Brain microvascular endothelial cell (primary cell): ENCODE data around the gene SSRP1.

ENCODE experiments used
- DNase-seq: peaks from one replicate; pipeline ENCODE4 v3.0.0-alpha.2; 2020
- H3K27ac ChIP-seq: fragments of 250-450 bp; sonication (Bioruptor Pico); 2 replicates; pipeline ENCODE4 v1.5.1; 2020; ENCODE audit warnings: mild to moderate bottlenecking, moderate library complexity
- H3K27me3 ChIP-seq: fragments of 250-450 bp; sonication (Bioruptor Pico); replicated peaks from 2 replicates; pipeline ENCODE4 v1.5.1; 2020; ENCODE audit warnings: mild to moderate bottlenecking
- H3K36me3 ChIP-seq: fragments of 250-450 bp; sonication (Bioruptor Pico); replicated peaks from 2 replicates; pipeline ENCODE4 v1.5.1; 2020; ENCODE audit warnings: mild to moderate bottlenecking
- H3K4me3 ChIP-seq: 2 replicates; pipeline ENCODE4 v1.5.1; 2011; ENCODE audit warnings: low read depth, mild to moderate bottlenecking, control low read depth, low read length, moderate library complexity
- CTCF ChIP-seq: IDR thresholded peaks from 2 replicates; pipeline ENCODE4 v1.5.1; 2011; ENCODE audit warnings: low read depth, mild to moderate bottlenecking, moderate library complexity, low read length, control low read depth, inconsistent platforms; ENCODE audit errors: missing control alignments
- in situ Hi-C: cut with HindIII; loops from 2 replicates; pipeline ENCODE4 v1.10.0; 2017; ENCODE audit warnings: low sequenced_read_pairs, low pct_ligation_motif_present

The SSRP1 gene

GRCh38 chr11:57324886-57325734 lies 10.6 kb downstream of the SSRP1 start, which contains the start of gene TNKS1BP1:
Gene TNKS1BP1 (minus strand): TSS chr11:57324952. CDS start chr11:57321885, 3,067 bp downstream.
- TF ChIP-seq CTCF: peak; percentile 13
- Histone ChIP-seq H3K27me3 (no peaks in the 10 kb centered on the region), H3K4me3 (peak within 1 kb of the TSS; percentile 78), H3K36me3 (peaks cover 46% of the 10 kb centered on the region), H3K27ac (peak within 1 kb of the TSS; percentile 96)
- DNase-seq: peak; percentile 98
- in situ Hi-C loops: no loop called here

- peak; percentile 34 for DNase-seq
- peak overlapping the region; percentile 96 for H3K27ac ChIP-seq
- H3K4me3 ChIP-seq: peak overlapping the region; percentile 78
- H3K27me3 ChIP-seq: no peaks in the 10 kb centered on the region
- in situ Hi-C loops: no loop called here
- TF ChIP-seq CTCF: no peak
- H3K36me3 ChIP-seq: peaks cover 44% of the 10 kb centered on the region
These were observed 11.4 kb downstream of the SSRP1 start for GRCh38 chr11:57324154-57324885.

GRCh38 chr11:57323855-57324153 lies 11.9 kb downstream of the SSRP1 start:
- in situ Hi-C loops: no loop called here

GRCh38 chr11:57323167-57323854 lies 12.4 kb downstream of the SSRP1 start:
- H3K27ac ChIP-seq: peak overlapping the region; percentile 93
- peak overlapping the region; percentile 78 for H3K4me3 ChIP-seq
- peak; percentile 48 for TF ChIP-seq CTCF
- peak; percentile 45 for DNase-seq
- H3K36me3 ChIP-seq: peaks cover 43% of the 10 kb centered on the region
- in situ Hi-C loops: no loop called here
- H3K27me3 ChIP-seq: no peaks in the 10 kb centered on the region

More at GRCh38 chr11:57323855-57324153, 11.9 kb downstream of the SSRP1 start:
- peaks cover 43% of the 10 kb centered on the region for H3K36me3 ChIP-seq
- TF ChIP-seq CTCF: no peak
- no peaks in the 10 kb centered on the region for H3K27me3 ChIP-seq
- no peak for DNase-seq
- H3K4me3 ChIP-seq: peak overlapping the region; percentile 78
- H3K27ac ChIP-seq: peak overlapping the region; percentile 93

- in situ Hi-C loops: no loop called here
- peak overlapping the region; percentile 93 for H3K27ac ChIP-seq
- peak; percentile 96 for DNase-seq
- peak overlapping the region; percentile 78 for H3K4me3 ChIP-seq
- peak; percentile 11 for TF ChIP-seq CTCF
- no peaks in the 10 kb centered on the region for H3K27me3 ChIP-seq
- peaks cover 43% of the 10 kb centered on the region for H3K36me3 ChIP-seq
These were observed 13.2 kb downstream of the SSRP1 start for GRCh38 chr11:57322256-57323166.
